D721Med (cell line): Measurements from ENCODE around the gene R3HDM2.
"Not testable (repeated sequence)": the region's sequence is repeated elsewhere in the genome, so short reads cannot be mapped to it uniquely, and the experiment has no call there.

ENCODE experiments used
- DNase-seq: peaks from one replicate; pipeline ENCODE4 v3.0.0; 2011; ENCODE audit warnings: low spot score; ENCODE audit not compliant: insufficient read length
- FAIRE-seq: peaks from 2 replicates; lab custom pipeline; 2011; peaks lifted over from hg19 to GRCh38; lab: Jason Lieb, UNC
- CTCF ChIP-seq: IDR thresholded peaks from 2 replicates; pipeline ENCODE4 v1.5.1; 2012; ENCODE audit warnings: mild to moderate bottlenecking, control low read depth; ENCODE audit not compliant: insufficient read depth; ENCODE audit errors: missing control alignments

The R3HDM2 gene

GRCh38 chr12:57370696-57371095, 60.1 kb downstream of the R3HDM2 start:
- FAIRE-seq (no peak), DNase-seq (no peak)
- no peak for TF ChIP-seq CTCF

GRCh38 chr12:57370072-57370471, 60.8 kb downstream of the R3HDM2 start:
- DNase-seq (no peak), FAIRE-seq (no peak)
- no peak for TF ChIP-seq CTCF

GRCh38 chr12:57369202-57369601, 61.6 kb downstream of the R3HDM2 start:
- no peak for DNase-seq
- no peak for TF ChIP-seq CTCF
- FAIRE-seq, result no peak

GRCh38 chr12:57368349-57369095, 62.3 kb downstream of the R3HDM2 start:
- no peak for DNase-seq
- no peak for TF ChIP-seq CTCF
- no peak for FAIRE-seq

GRCh38 chr12:57367121-57367520, 63.7 kb downstream of the R3HDM2 start:
- TF ChIP-seq CTCF, result no peak
- DNase-seq, result no peak
- FAIRE-seq, result no peak

GRCh38 chr12:57366315-57366714, 64.5 kb downstream of the R3HDM2 start:
- no peak for FAIRE-seq
- DNase-seq, result no peak
- TF ChIP-seq CTCF, result no peak

GRCh38 chr12:57364156-57364555, 66.7 kb downstream of the R3HDM2 start:
- DNase-seq, FAIRE-seq: not testable (repeated sequence)
